Nephron progenitor cell (in vitro differentiated cells): ENCODE results near the gene SEC11C.

ENCODE experiments used
- DNase-seq: peaks from one replicate; pipeline ENCODE4 v3.0.0; 2021
- H3K27ac Mint-ChIP-seq: 2 replicates; pipeline ENCODE4 v1.8.0; 2021; ENCODE audit warnings: mild to moderate bottlenecking, moderate library complexity, mixed read lengths
- H3K27me3 Mint-ChIP-seq: 2 replicates; pipeline ENCODE4 v1.8.0; 2021; ENCODE audit warnings: mild to moderate bottlenecking, low read depth, mixed read lengths; ENCODE audit not compliant: poor library complexity
- H3K36me3 Mint-ChIP-seq: 2 replicates; pipeline ENCODE4 v1.8.0; 2021; ENCODE audit warnings: low read depth, mixed read lengths
- H3K4me1 Mint-ChIP-seq: 2 replicates; pipeline ENCODE4 v1.8.0; 2021; ENCODE audit warnings: mixed read lengths
- H3K4me3 Mint-ChIP-seq: 2 replicates; pipeline ENCODE4 v1.8.0; 2021; ENCODE audit warnings: mild to moderate bottlenecking, moderate library complexity, mixed read lengths
- H3K9me3 Mint-ChIP-seq: 2 replicates; pipeline ENCODE4 v1.8.0; 2021; ENCODE audit warnings: mild to moderate bottlenecking, moderate library complexity, mixed read lengths
- CTCF ChIP-seq: fragments of 200-600 bp; sonication (generic); IDR thresholded peaks from 2 replicates; pipeline ENCODE4 v1.5.0; 2021; ENCODE audit warnings: antibody characterized with exemption

SEC11C gene

GRCh38 chr18:59149007-59149406 is 9.3 kb downstream of the SEC11C start:
- no peak for TF ChIP-seq CTCF
- H3K27me3 Mint-ChIP-seq: peaks cover 6% of the 10 kb centered on the region
- peaks cover 10% of the 10 kb centered on the region for H3K36me3 Mint-ChIP-seq
- H3K9me3 Mint-ChIP-seq: no peaks in the 10 kb centered on the region
- no peaks in the 10 kb centered on the region for H3K4me1 Mint-ChIP-seq
- H3K4me3 Mint-ChIP-seq: no peak overlapping the region
- no peak for DNase-seq
- no peak overlapping the region for H3K27ac Mint-ChIP-seq

DNA sequence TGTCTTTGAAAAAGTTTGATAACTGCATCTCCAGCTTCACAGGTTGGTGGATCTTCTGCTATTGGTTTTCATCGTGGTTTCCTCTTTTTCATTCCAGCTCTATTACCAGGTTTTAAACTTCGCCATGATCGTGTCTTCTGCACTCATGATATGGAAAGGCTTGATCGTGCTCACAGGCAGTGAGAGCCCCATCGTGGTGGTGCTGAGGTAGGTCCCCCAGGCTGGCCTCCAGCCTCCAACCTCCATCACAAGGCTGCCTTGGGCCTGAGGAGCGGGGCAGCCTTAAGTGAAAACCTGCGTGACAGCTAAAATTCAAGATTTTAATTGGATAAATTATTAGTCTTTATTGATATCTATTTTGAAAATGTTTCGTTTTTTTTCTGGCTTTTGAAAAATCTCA is 9.7 kb downstream of the SEC11C start:
- DNase-seq: no peak
- TF ChIP-seq CTCF: no peak
- Mint-ChIP-seq H3K4me1 (no peaks in the 10 kb centered on the region), H3K4me3 (no peak overlapping the region), H3K27me3 (peaks cover 4% of the 10 kb centered on the region), H3K36me3 (peaks cover 10% of the 10 kb centered on the region), H3K9me3 (no peaks in the 10 kb centered on the region), H3K27ac (no peak overlapping the region)

- H3K4me3 Mint-ChIP-seq: no peak overlapping the region
- no peaks in the 10 kb centered on the region for H3K4me1 Mint-ChIP-seq
- peaks cover 10% of the 10 kb centered on the region for H3K36me3 Mint-ChIP-seq
- peaks cover 2% of the 10 kb centered on the region for H3K27me3 Mint-ChIP-seq
- H3K27ac Mint-ChIP-seq: no peak overlapping the region
- no peak for TF ChIP-seq CTCF
- DNase-seq: no peak
- no peaks in the 10 kb centered on the region for H3K9me3 Mint-ChIP-seq
Observed at GRCh38 chr18:59150236-59150635, 10.6 kb downstream of the SEC11C start.

GRCh38 chr18:59155153-59155552 is 15.5 kb downstream of the SEC11C start:
- TF ChIP-seq CTCF: no peak
- Mint-ChIP-seq H3K9me3 (no peaks in the 10 kb centered on the region), H3K27me3 (no peaks in the 10 kb centered on the region), H3K27ac (no peak overlapping the region), H3K4me1 (peaks cover 5% of the 10 kb centered on the region), H3K4me3 (no peak overlapping the region), H3K36me3 (peaks cover 15% of the 10 kb centered on the region)
- no peak for DNase-seq

GRCh38 chr18:59156316-59156715 is 16.6 kb downstream of the SEC11C start:
- H3K4me1 Mint-ChIP-seq: peaks cover 5% of the 10 kb centered on the region
- H3K4me3 Mint-ChIP-seq: no peak overlapping the region

More at GRCh38 chr18:59156316-59156715, 16.6 kb downstream of the SEC11C start:
- H3K36me3 Mint-ChIP-seq: peaks cover 15% of the 10 kb centered on the region
- no peaks in the 10 kb centered on the region for H3K9me3 Mint-ChIP-seq
- no peaks in the 10 kb centered on the region for H3K27me3 Mint-ChIP-seq
- DNase-seq: no peak
- TF ChIP-seq CTCF: no peak
- H3K27ac Mint-ChIP-seq: no peak overlapping the region
